ENCODE results near the gene SSTR4.

- TF ChIP-seq POLR2A (IDR thresholded peaks at IDR 0.05; ENCODE audit: low read depth, low read length) (no peak), POLR2AphosphoS5 (IDR thresholded peaks at IDR 0.05; ENCODE audit: low read depth, low read length) (no peak), SPI1 (IDR thresholded peaks at IDR 0.05; ENCODE audit: low read depth, low read length) (no peak), TAF1 (IDR thresholded peaks at IDR 0.05; ENCODE audit: low read depth, low read length) (no peak), PAX5 (IDR thresholded peaks at IDR 0.05; ENCODE audit: insufficient read depth, low read length, severe bottlenecking) (no peak)
Observed at GRCh38 chr20:23032750-23033078, 2.4 kb upstream of the SSTR4 start.
